H9 (cell line): ENCODE measurements around the gene RAC2. TPM values are rescaled to one million over a fixed set of nuclear protein-coding genes. Genes with fewer than 3 reads are reported as not detected.
A peak's percentile ranks its signal among the peaks of the same experiment; 100 is the strongest.

Experiments
- DNase-seq: peaks from one replicate; pipeline ENCODE4 v3.0.0-alpha.2; 2017
- H2AFZ ChIP-seq: one replicate; pipeline ENCODE4 v1.6.1; 2013; ENCODE audit warnings: mild to moderate bottlenecking, low read length, control low read depth, moderate library complexity
- H2AK5ac ChIP-seq: 2 replicates; pipeline ENCODE4 v1.6.1; 2013; ENCODE audit warnings: low read length, control low read depth, mixed read lengths; ENCODE audit not compliant: insufficient read length
- H2BK120ac ChIP-seq: one replicate; pipeline ENCODE4 v1.6.1; 2013; ENCODE audit warnings: low read depth, mild to moderate bottlenecking, low read length, control low read depth, inconsistent platforms; ENCODE audit not compliant: poor library complexity, severe bottlenecking
- H2BK12ac ChIP-seq: 2 replicates; pipeline ENCODE4 v1.6.1; 2013; ENCODE audit warnings: low read length, control low read depth, mixed read lengths, low read depth; ENCODE audit not compliant: insufficient read length
- H2BK15ac ChIP-seq: 2 replicates; pipeline ENCODE4 v1.6.1; 2013; ENCODE audit warnings: low read depth, low read length, control low read depth
- H2BK20ac ChIP-seq: one replicate; pipeline ENCODE4 v1.6.1; 2013; ENCODE audit warnings: low read depth, mild to moderate bottlenecking, low read length, control low read depth, inconsistent platforms; ENCODE audit not compliant: poor library complexity, severe bottlenecking
- H2BK5ac ChIP-seq: 2 replicates; pipeline ENCODE4 v1.6.1; 2013; ENCODE audit warnings: low read length, control low read depth, mixed read lengths; ENCODE audit not compliant: insufficient read length
- H3K14ac ChIP-seq: 2 replicates; pipeline ENCODE4 v1.6.1; 2013; ENCODE audit warnings: low read length, control low read depth; ENCODE audit not compliant: insufficient read depth
- H3K18ac ChIP-seq: 2 replicates; pipeline ENCODE4 v1.6.1; 2013; ENCODE audit warnings: low read depth, mild to moderate bottlenecking, mixed read lengths, low read length, control low read depth; ENCODE audit not compliant: insufficient read length
- H3K23ac ChIP-seq: 2 replicates; pipeline ENCODE4 v1.6.1; 2013; ENCODE audit warnings: low read length, control low read depth, mixed read lengths, low read depth; ENCODE audit not compliant: insufficient read length
- H3K23me2 ChIP-seq: 2 replicates; pipeline ENCODE4 v1.6.1; 2013; ENCODE audit warnings: low read depth, mild to moderate bottlenecking, mixed read lengths, low read length, control low read depth; ENCODE audit not compliant: insufficient read length, poor library complexity, severe bottlenecking
- H3K27ac ChIP-seq: 2 replicates; pipeline ENCODE4 v1.5.1; 2013; ENCODE audit warnings: low read length, control low read depth, mixed read lengths, low read depth; ENCODE audit not compliant: insufficient read length
- H3K27me3 ChIP-seq: 2 replicates; pipeline ENCODE4 v1.6.1; 2013; ENCODE audit warnings: low read length, control low read depth, inconsistent platforms; ENCODE audit not compliant: insufficient read depth
- H3K4ac ChIP-seq: 2 replicates; pipeline ENCODE4 v1.6.1; 2013; ENCODE audit warnings: low read depth, mild to moderate bottlenecking, control low read depth, inconsistent platforms, low read length, moderate library complexity
- H3K4me1 ChIP-seq: 2 replicates; pipeline ENCODE4 v1.6.1; 2013; ENCODE audit warnings: low read length, control low read depth, inconsistent platforms; ENCODE audit not compliant: insufficient read depth
- H3K4me2 ChIP-seq: 2 replicates; pipeline ENCODE4 v1.6.1; 2013; ENCODE audit warnings: low read length, control low read depth, mixed read lengths; ENCODE audit not compliant: insufficient read length, insufficient read depth
- H3K56ac ChIP-seq: 2 replicates; pipeline ENCODE4 v1.6.1; 2013; ENCODE audit warnings: low read depth, mild to moderate bottlenecking, mixed read lengths, low read length, control low read depth; ENCODE audit not compliant: insufficient read length
- H3K79me1 ChIP-seq: 2 replicates; pipeline ENCODE4 v1.6.1; 2013; ENCODE audit warnings: low read depth, mild to moderate bottlenecking, moderate library complexity, low read length, control low read depth, inconsistent platforms; ENCODE audit not compliant: insufficient read depth, poor library complexity, severe bottlenecking
- H3K79me2 ChIP-seq: 2 replicates; pipeline ENCODE4 v1.6.1; 2013; ENCODE audit warnings: low read length, control low read depth, inconsistent platforms; ENCODE audit not compliant: insufficient read depth
- H3K9ac ChIP-seq: 2 replicates; pipeline ENCODE4 v1.6.1; 2013; ENCODE audit warnings: low read length, control low read depth, mixed read lengths; ENCODE audit not compliant: insufficient read length; ENCODE audit errors: extremely low read depth
- H3K9me3 ChIP-seq: one replicate; pipeline ENCODE4 v1.6.1; 2013; ENCODE audit warnings: low read depth, low read length, inconsistent platforms; ENCODE audit not compliant: control insufficient read depth
- H3T11ph ChIP-seq: one replicate; pipeline ENCODE4 v1.6.1; 2013; ENCODE audit warnings: mild to moderate bottlenecking, low read length, control low read depth, inconsistent platforms
- H4K20me1 ChIP-seq: one replicate; pipeline ENCODE4 v1.6.1; 2013; ENCODE audit not compliant: control insufficient read depth, insufficient read length, insufficient read depth
- H4K5ac ChIP-seq: 2 replicates; pipeline ENCODE4 v1.6.1; 2013; ENCODE audit warnings: low read depth, mild to moderate bottlenecking, mixed read lengths, low read length, control low read depth; ENCODE audit not compliant: insufficient read length
- H4K8ac ChIP-seq: replicated peaks from 2 replicates; pipeline ENCODE4 v1.6.1; 2013; ENCODE audit warnings: low read length, control low read depth, mixed read lengths, low read depth; ENCODE audit not compliant: insufficient read length
- H4K91ac ChIP-seq: 2 replicates; pipeline ENCODE4 v1.6.1; 2013; ENCODE audit warnings: low read depth, mild to moderate bottlenecking, moderate library complexity, mixed read lengths, low read length, control low read depth; ENCODE audit not compliant: insufficient read length
- H3K27ac Mint-ChIP-seq, 3 experiments: 2 replicates in 2 of 3; 3 replicates in 1 of 3; pipeline ENCODE4 v1.8.0; 2020 to 2021; ENCODE audit warnings: mixed read lengths in 3 of 3, mild to moderate bottlenecking in 1 of 3, moderate library complexity in 1 of 3
- H3K27me3 Mint-ChIP-seq: 2 replicates; pipeline ENCODE4 v1.8.0; 2021; ENCODE audit warnings: low read depth, mild to moderate bottlenecking, moderate library complexity, mixed read lengths
- H3K36me3 Mint-ChIP-seq, 3 experiments: 2 replicates in 2 of 3; 3 replicates in 1 of 3; pipeline ENCODE4 v1.8.0; 2020 to 2021; ENCODE audit warnings: low read depth in 3 of 3, mixed read lengths in 3 of 3; ENCODE audit not compliant: insufficient read depth in 1 of 3
- H3K4me1 Mint-ChIP-seq, 2 experiments: 2 replicates each; pipeline ENCODE4 v1.8.0; 2020; ENCODE audit warnings: mixed read lengths in 2 of 2
- H3K4me3 Mint-ChIP-seq, 2 experiments: 2 replicates in 1 of 2; 3 replicates in 1 of 2; pipeline ENCODE4 v1.8.0; 2020 to 2021; ENCODE audit warnings: mild to moderate bottlenecking in 2 of 2, mixed read lengths in 2 of 2, moderate library complexity in 1 of 2
- H3K9me3 Mint-ChIP-seq, 2 experiments: 2 replicates in 1 of 2; 3 replicates in 1 of 2; pipeline ENCODE4 v1.8.0; 2020; ENCODE audit warnings: mild to moderate bottlenecking in 2 of 2, mixed read lengths in 2 of 2, moderate library complexity in 1 of 2
- CTCF ChIP-seq: fragments of 200-600 bp; sonication (generic); conservative IDR thresholded peaks from 3 replicates; pipeline ENCODE4 v1.8.0; 2021; ENCODE audit warnings: antibody characterized with exemption, mild to moderate bottlenecking
- WGBS: extraction: QIAGEN DNeasy Blood & Tissue Kit; methylation state at CpG from one replicate; pipeline ENCODE4 v1.1.7; 2013; ENCODE audit warnings: missing lambda C conversion rate, low lambda C conversion rate, mixed read lengths; ENCODE audit not compliant: insufficient read length; ENCODE audit errors: extremely low coverage; 5-methylcytosine and 5-hydroxymethylcytosine counted together
- total RNA-seq: library from RNA; stranded (reverse); gene quantifications from 2 replicates; pipeline ENCODE4 v1.2.1, GENCODE V29; 2021

The RAC2 gene
- total RNA-seq, 1 experiment from 2014 or later = 2.8 TPM

GRCh38 chr22:37212174-37212906 lies 31.7 kb downstream of the RAC2 start, which contains the start of gene SSTR3:
SSTR3 (minus strand) TSS chr22:37212477; CDS start chr22:37207803, 4,674 bp downstream.
- H3K56ac ChIP-seq = no peak within 1 kb of the TSS
- no peaks in the 10 kb centered on the region for H3K9me3 ChIP-seq
- WGBS = no CpG with 5 or more reads among the region's 23 CpGs
- H4K5ac ChIP-seq = no peak within 1 kb of the TSS
- H2BK15ac ChIP-seq = no peak within 1 kb of the TSS
- no peaks in the 10 kb centered on the region for H4K20me1 ChIP-seq
- H3K14ac ChIP-seq = no peak within 1 kb of the TSS
- H3K4ac ChIP-seq = no peak within 1 kb of the TSS
- no peaks in the 10 kb centered on the region for H3K9me3 Mint-ChIP-seq
- no peak within 1 kb of the TSS for H3K18ac ChIP-seq
- no peak within 1 kb of the TSS for H2BK5ac ChIP-seq
- H3K79me2 ChIP-seq = no peaks in the 10 kb centered on the region
- H2AK5ac ChIP-seq = no peak within 1 kb of the TSS
- no peaks in the 10 kb centered on the region for H3K4me1 ChIP-seq
- H3K27me3 ChIP-seq = no peaks in the 10 kb centered on the region
- peak; percentile 64 for DNase-seq
- no peak within 1 kb of the TSS for H2BK20ac ChIP-seq
- H3K23me2 ChIP-seq = no peaks in the 10 kb centered on the region
- H3K4me2 ChIP-seq = peak within 1 kb of the TSS; percentile 51
- H3K27ac Mint-ChIP-seq = no peak within 1 kb of the TSS
- TF ChIP-seq CTCF = no peak
- no peak within 1 kb of the TSS for H2BK120ac ChIP-seq
- no peaks in the 10 kb centered on the region for H3K36me3 Mint-ChIP-seq
- no peak within 1 kb of the TSS for H2BK12ac ChIP-seq
- no peak within 1 kb of the TSS for H3K9ac ChIP-seq
- peaks cover 40% of the 10 kb centered on the region for H3K27me3 Mint-ChIP-seq
- H3K4me3 Mint-ChIP-seq = peak within 1 kb of the TSS; percentile 38 to 74; a peak in 4 of 5 replicates
- H3K79me1 ChIP-seq = no peaks in the 10 kb centered on the region
- no peak within 1 kb of the TSS for H3T11ph ChIP-seq
- H2AFZ ChIP-seq = no peak within 1 kb of the TSS
- no peak within 1 kb of the TSS for H3K23ac ChIP-seq
- no peak within 1 kb of the TSS for H4K8ac ChIP-seq
- H3K4me1 Mint-ChIP-seq = peaks cover 16 to 43% of the 10 kb centered on the region in 2 experiments
- H3K27ac ChIP-seq = no peak within 1 kb of the TSS
- no peak within 1 kb of the TSS for H4K91ac ChIP-seq
